Endothelial cell of hepatic sinusoid (primary cell): ENCODE data around the gene FMR1.

Experiments used
- in situ Hi-C: cut with HindIII; loops from 2 replicates; pipeline ENCODE4 v1.10.0; 2017; ENCODE audit warnings: low sequenced_read_pairs

The FMR1 gene

DNA sequence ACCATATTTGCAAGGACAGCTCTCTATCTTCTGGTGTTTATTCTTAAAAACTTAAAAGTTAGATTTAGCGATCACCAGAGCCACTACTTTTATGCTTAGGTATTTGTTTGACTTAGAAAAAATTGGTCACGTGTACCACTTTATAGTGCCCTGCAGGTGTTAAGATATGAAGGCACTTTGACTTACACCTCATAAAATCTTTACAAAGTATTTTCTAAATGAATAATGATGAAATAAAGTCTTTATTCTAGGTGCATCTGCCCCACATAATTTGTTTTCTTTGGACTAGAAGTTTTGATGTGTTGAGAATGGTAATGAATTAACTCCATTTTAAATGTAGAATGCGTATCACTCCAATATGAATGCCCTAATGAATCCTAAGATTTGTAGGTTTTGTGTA lies 2.9 kb downstream of the FMR1 start:
- in situ Hi-C loops = no loop called here

DNA sequence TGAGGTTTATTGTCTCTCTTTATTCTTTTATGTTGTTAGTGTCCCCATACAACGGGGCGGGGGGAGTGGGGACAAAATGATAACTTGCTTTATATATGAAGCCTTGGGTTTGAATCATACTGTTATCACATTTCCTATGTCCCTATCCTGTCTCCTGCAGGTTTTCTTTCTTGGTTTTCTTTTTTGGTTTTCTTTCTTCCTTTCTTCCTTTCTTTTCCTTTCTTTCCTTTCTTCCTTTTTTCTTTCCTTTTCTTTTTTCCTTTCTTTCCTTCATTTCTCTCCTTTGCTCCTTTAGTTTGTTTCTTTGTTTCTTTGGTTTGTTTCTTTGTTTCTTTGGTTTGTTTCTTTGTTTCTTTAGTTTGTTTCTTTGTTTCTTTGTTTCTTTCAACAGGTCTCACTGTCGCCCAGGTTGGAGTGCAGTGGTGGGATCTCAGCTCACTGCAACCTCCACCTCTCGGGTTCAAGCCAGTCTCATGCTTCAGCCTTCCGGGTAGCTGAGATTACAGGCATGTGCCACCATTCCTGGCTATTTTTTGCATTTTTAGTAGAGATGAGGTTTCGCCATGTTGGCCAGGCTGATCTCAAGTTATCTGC lies 4.8 kb downstream of the FMR1 start:
- in situ Hi-C loops = no loop called here

DNA sequence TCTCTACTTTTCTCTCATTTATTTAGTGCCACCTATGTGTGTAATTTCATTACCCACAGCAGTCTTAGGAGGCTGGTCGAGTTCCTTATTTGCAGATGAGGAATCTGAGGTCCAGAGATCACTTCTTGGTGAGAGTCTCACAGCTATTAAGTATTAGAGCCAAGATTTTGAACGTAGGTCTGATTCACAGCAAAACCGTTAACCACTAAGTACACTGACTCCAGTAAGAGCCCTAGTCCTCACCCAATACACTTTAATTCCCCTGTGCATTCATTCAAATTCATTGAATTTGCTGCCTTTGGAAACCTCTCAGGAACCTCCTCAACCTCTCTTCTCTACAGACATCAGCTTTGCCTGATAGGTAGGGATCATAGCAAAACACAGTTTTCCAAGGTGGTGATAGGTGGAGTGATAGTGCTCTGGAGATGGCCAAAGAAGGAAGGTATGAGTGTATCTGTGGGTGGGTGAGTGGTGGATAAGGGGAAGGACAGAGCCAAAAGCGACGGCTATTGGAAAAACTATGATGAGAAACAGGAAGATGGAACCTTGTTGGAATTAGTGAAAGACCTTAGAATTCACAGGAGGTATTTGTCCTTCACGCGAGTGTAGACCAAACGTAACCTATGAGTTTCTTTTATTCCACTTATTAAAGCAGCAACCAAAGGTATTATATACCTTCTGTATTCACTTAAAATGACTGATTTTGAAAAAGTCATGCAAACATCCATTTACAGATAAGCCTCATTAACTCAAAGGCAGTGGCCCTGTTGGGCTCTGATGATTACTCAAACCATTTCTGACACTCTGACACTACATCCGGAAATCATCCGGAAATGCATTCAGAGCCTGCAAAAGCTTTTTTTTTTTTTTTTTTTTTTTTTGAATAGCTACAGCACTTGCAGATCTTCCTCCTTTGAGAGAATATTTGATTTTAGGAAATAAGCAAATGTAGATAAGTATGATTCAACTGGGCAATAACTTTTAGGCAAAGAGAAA lies 6.3 kb downstream of the FMR1 start:
- in situ Hi-C loops = no loop called here

DNA sequence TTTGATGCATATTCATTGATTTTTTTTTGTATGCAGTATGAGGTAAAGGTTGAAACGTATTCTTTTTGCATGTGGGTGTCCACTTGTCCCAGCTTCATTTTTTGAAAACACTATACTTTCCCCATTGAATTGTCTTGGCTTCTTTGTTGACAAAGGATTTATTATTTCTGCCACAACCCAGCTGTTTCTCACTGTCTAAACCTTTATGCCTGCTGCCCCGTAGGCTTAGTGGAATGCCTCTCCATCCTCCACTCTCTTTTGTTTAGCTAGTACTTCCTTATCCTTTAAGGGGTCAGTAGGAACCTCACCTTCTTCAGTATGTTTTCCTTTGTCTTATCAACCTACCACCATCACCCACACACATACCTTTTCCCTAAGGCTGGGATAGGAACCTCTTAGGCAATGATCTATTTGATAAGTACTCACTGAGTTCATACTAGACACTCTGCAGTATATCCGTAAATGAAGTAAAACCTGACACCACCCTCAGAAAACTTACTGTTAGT lies 8.5 kb downstream of the FMR1 start:
- in situ Hi-C loops = no loop called here

DNA sequence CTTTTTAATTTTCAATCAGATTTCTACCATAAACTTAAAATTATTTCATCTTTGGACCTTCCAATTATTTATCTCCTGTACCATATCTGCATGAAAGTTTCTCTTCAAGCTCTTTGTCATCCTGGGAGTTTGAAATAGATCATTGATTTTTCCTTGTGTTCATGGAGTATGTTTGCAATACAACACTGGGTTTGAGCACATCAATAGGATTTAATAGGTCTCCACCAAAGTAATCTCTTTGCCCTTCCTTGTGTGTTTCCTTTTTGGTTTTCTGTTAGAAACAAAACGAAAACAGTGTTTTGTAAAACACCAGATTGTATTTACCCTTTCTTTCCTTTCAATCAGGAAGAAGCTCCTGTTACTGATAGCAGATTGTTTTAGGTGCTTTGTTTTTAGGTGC lies 11.9 kb downstream of the FMR1 start:
- in situ Hi-C loops = no loop called here

DNA sequence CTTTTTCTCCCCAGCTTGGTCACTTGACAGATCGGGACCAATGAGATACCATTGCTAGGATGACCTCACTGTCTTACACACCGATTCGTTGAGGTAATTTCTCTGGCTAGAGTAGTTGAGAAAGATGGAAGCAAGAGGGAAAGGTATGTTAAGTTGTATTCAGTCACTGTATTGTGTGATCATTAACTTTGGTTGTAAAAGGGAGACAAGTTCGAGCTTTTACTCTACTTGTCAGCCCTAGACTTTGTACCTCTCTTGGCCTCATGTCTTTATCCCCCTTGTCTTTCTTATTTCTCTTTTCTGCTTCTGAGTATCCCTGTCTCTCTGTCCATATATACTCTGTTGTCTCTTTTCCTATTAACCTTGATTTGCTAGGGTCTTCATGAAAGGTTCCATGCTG lies 15.5 kb downstream of the FMR1 start:
- in situ Hi-C loops = no loop called here

DNA sequence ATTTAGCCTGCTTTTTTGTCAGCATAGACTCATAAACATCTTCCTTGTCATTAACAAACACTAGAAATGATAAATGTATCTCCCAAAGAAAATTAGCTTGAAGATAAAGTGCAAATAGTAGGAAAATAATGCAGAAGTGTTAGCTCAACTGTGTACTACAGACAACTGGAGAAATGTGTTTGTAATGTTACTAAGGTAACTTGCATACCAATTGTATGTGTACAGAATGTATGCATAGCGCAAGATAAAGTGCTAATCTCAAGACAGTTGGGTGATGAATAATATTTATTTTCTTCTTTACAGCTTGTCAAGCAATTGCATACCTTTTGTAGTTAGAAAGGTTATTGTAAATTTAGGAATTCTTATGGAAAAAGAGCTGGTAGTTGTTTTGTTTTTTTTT lies 22.1 kb downstream of the FMR1 start:
- in situ Hi-C loops = no loop called here

DNA sequence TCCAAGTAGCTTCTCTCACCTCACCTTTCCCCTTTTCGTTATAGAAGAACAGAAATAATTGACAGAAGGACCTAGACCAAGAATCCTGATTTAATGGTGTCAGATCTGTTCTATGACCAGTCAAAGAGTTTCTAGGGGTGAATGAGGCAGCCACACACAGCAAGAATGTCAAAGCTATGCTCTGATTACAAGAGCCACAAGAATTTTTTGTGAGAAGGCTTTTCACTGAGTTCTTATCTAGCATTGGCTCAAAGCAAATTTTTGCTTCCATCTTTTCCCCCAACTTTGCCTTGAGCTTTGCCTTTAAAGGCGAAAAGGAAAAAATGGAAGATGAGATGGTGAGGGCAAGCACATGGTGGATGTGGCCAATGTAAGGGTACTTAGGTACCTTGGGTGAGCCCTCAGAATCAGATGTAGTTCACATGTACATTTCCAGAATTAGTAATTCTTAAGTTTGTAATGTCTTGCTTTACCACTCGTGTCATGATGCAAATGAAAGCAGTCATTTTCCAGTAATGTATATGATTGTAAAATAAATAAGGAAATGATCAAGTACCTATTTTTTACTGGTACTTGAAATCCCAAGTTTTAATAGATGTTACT lies 23.5 kb downstream of the FMR1 start:
- in situ Hi-C loops = no loop called here

DNA sequence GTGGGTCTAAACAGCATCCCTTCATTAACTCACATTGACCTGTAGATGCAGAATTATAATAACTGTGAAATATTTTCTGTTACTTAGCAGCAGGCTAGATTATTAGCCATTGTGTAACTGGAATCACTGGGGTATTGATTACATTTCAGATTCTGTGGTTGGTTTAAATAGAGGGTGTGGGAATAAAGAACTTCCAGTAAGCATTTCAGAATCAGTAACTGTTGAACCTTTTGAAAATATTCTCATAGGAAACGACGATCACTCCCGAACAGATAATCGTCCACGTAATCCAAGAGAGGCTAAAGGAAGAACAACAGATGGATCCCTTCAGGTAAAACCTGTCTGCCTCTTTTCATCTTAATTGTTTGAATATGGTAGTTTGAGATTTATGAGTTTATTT lies 33.6 kb downstream of the FMR1 start:
- in situ Hi-C loops = no loop called here

DNA sequence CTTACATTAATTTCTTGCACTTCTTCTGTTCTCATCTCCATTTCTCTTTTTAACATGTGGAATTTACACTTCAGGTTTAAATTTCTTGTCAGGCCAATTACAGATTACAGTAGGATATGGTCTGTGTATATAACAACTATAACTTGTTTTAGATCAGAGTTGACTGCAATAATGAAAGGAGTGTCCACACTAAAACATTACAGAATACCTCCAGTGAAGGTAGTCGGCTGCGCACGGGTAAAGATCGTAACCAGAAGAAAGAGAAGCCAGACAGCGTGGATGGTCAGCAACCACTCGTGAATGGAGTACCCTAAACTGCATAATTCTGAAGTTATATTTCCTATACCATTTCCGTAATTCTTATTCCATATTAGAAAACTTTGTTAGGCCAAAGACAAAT lies 36.8 kb downstream of the FMR1 start:
- in situ Hi-C loops = no loop called here

DNA sequence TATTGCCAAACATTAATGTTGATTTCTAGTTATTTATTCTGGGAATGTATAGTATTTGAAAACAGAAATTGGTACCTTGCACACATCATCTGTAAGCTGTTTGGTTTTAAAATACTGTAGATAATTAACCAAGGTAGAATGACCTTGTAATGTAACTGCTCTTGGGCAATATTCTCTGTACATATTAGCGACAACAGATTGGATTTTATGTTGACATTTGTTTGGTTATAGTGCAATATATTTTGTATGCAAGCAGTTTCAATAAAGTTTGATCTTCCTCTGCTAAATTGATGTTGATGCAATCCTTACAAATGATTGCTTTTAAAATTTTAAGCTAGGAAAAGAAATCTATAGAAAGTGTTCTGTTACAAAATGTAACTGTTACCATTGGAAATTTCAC lies 38.6 kb downstream of the FMR1 start:
- in situ Hi-C loops = no loop called here

DNA sequence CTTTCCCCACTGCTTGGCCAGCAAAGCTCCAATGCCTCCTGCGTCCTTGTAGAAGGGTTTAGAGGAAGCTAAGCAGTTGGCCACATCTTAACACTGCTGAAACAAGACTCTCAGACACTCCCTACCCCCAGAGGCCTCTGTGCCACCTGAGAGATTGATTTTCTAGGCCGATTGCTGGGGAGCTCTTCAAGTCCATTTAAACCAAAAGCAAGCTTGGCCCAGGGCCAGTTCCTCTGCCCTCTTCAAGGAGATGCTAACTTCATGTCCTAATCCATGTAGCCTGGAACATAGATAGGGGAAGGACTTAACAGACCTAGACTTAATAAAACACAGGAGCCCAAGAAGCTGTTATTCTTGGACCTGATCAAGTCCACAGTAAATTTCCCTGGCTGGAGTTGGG lies 42.3 kb downstream of the FMR1 start:
- in situ Hi-C loops = no loop called here

DNA sequence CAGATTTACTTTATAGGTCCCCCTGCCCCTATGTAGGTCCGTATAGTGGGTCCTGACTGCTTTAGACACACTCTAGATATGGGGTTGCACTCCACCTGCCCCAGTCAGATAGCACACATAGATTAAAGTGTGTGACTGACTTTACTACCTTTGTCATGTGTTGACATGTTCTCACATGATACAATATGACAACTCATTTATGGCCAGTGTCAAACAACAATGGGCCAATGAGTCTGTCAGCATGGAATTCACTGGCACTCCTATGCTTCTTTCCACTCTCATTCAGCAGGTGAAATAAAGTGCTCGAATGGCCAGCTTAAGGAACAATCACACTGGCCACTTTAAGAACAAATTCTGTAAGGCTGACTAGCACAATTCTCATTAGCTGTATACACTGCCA lies 45.6 kb downstream of the FMR1 start:
- in situ Hi-C loops = no loop called here

DNA sequence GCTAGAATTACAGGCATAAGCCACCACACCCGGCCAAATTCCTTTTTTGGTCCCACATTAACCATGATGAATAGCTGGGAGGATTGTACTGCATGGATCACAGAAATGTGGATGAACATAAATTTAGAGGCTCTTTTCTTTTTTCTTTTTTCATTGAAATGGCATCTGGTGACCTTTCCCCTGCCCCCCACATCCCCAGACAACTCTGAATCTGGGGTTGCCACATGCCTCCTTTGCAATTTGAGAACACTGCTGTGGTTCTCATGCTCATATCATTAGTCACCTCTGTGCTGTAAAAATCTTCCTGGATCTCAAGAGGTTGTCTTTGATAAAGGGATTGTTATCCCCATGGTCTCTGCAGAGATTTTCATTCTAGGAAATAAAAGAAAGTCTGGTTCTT lies 46.6 kb downstream of the FMR1 start:
- in situ Hi-C loops = no loop called here

DNA sequence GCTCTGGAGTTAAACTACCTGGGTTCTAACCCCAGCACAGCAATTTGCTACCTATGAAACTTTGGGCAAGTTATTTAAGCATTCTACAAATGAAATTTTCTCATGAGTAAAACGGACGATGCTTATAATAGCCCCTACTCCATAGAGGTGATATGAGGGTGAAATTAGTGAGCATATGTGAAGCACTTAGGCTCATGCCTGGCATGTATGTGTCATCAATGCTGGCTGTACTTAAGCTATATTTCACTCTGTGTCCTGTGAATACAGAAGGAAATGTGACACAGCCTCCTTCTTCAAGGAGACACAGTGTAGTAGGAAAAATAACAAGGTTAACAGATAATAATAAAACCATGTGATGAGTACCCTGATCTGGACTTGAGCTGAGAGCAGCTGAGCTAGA lies 49.0 kb downstream of the FMR1 start:
- in situ Hi-C loops = no loop called here

DNA sequence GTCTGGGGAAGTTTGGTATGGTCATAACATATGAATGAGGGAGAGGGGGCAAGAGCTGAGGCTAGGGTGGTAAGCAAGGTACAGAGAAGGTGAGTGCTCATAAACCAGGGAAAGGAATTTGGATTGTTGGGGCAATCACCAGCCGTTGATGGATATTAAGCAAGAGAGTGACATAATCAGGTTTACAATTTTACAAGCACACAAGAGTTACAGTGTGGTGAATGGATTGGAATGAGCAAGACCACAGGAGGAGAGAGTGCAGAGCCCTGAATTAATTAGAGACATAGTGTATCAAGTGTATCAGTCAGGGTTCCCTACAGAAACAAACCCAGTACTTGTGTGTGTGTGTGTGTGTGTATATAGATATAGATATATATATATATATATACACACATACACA lies 50.8 kb downstream of the FMR1 start:
- in situ Hi-C loops = no loop called here

DNA sequence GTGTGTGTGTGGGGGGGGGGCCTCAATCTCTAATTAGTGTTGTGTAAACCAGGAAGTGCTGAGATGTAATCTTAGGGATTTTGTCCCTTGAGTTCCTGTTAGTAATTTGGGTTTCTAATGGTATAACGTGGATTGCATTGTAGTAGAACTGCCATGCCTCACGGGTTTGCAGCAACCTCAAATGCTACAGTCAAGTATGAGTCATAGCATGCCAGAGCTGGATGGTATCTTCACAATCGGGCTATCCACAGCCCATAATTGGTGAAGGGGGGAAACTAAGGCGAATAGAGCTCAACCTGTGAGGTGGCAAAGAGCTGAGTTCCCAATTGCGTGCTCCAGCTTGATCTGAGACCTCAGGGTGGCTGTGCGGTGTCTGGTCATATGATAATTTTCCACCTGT lies 67.2 kb downstream of the FMR1 start:
- in situ Hi-C loops = no loop called here

DNA sequence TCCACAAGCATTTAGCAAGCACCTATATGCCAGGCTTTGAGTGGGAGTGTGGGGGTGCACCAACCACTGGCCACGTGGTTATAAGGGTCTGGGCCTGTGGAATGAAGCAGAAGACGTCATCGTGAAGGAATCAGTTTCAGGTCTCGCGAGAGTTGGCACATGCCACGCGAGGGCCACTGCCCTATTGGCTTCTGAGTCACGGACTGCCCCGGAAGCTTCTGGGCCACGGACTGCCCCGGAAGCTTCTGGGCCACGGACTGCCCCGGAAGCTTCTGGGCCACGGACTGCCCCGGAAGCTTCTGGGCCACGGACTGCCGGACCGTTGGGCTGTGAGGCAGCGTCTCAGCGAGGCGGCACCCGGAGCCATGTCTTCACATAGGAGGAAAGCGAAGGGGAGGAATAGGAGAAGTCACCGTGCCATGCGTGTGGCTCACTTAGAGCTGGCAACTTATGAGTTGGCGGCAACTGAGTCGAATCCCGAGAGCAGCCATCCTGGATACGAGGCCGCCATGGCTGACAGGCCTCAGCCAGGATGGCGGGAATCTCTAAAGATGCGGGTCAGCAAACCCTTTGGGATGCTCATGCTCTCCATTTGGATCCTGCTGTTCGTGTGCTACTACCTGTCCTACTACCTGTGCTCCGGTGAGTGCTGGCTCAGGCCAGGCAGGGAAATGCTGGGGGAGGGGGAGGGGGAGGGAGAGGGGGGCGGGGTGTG lies 69.5 kb downstream of the FMR1 start, which contains the start of gene FMR1NB:
TSS of gene FMR1NB (plus strand) at position 300 of the 715 bp plus-strand sequence. CDS start at position 366, 66 bp downstream.
- in situ Hi-C loops = no loop called here
